Vagina (tissue), 2 donors: Measurements from ENCODE around the gene HOXC10. TPM values are rescaled to one million over a fixed set of nuclear protein-coding genes. Genes with fewer than 3 reads are reported as not detected.
A peak's percentile ranks its signal among the peaks of the same experiment; 100 is the strongest.

Experiments used
- DNase-seq, 2 donors: peaks; one replicate each; pipeline ENCODE4 v3.0.0-alpha.2; 2017; ENCODE audit errors: extremely low spot score in 2 of 2
- H3K27ac ChIP-seq: fragments of 200-600 bp; sonication (generic); one replicate; pipeline ENCODE4 v1.5.1; 2019
- H3K27me3 ChIP-seq: fragments of 200-600 bp; sonication (generic); one replicate; pipeline ENCODE4 v1.5.1; 2019
- H3K36me3 ChIP-seq, 2 donors: fragments of 200-600 bp; sonication (generic); one replicate each; pipeline ENCODE4 v1.5.1; 2017 to 2019
- H3K4me1 ChIP-seq: fragments of 200-600 bp; sonication (generic); one replicate; pipeline ENCODE4 v1.5.1; 2019
- H3K4me3 ChIP-seq, 2 donors: fragments of 200-600 bp; sonication (generic); 1 replicate in 1 of 2; 2 replicates in 1 of 2; pipeline ENCODE4 v1.5.1; 2016 to 2019
- H3K9me3 ChIP-seq: fragments of 200-600 bp; sonication (generic); one replicate; pipeline ENCODE4 v1.5.1; 2019
- CTCF ChIP-seq, 3 experiments: fragments of 450-650 bp in 2 of 3; fragments of 200-600 bp in 1 of 3; sonication (generic) in 1 of 3; IDR thresholded peaks; one replicate each; pipeline ENCODE4 v1.5.1; 2017 to 2019; ENCODE audit warnings: antibody characterized with exemption in 3 of 3, mild to moderate bottlenecking in 2 of 3, moderate library complexity in 2 of 3
- POLR2A ChIP-seq, 2 donors: fragments of 450-650 bp; IDR thresholded peaks; one replicate each; pipeline ENCODE4 v1.6.1; 2017; ENCODE audit warnings: antibody characterized with exemption in 2 of 2, mild to moderate bottlenecking in 2 of 2, moderate library complexity in 2 of 2
- POLR2AphosphoS5 ChIP-seq, 2 donors: sonication (generic); formaldehyde crosslinking; IDR thresholded peaks; one replicate each; pipeline ENCODE4 v1.9.0; 2017; ENCODE audit warnings: antibody characterized with exemption in 2 of 2, mild to moderate bottlenecking in 2 of 2, low read depth in 1 of 2; ENCODE audit not compliant: insufficient read depth in 1 of 2
- intact Hi-C: fragments of 100-400 bp; cut with DNase I; formaldehyde crosslinking; loops from one replicate; pipeline ENCODE4 v1.15.1; 2023
- total RNA-seq: library from RNA; depleted of rRNA; stranded (reverse); fragments of >200 nt; gene quantifications from one replicate; pipeline ENCODE4 v1.2.3, GENCODE V29; 2016

The HOXC10 gene
- total RNA-seq, 1 donor from 2014 or later = not detected

- Histone ChIP-seq H3K36me3 (no peaks in the 10 kb centered on the region), H3K27me3 (peaks cover 51% of the 10 kb centered on the region), H3K4me1 (peaks cover 39% of the 10 kb centered on the region), H3K9me3 (no peaks in the 10 kb centered on the region), H3K27ac (no peak overlapping the region), H3K4me3 (no peak overlapping the region)
- intact Hi-C loops = no loop called here
- no peak for DNase-seq
- TF ChIP-seq POLR2A (IDR thresholded peaks at IDR 0.05) (no peak), CTCF (IDR thresholded peaks at IDR 0.05) (no peak), POLR2AphosphoS5 (IDR thresholded peaks at IDR 0.05; ENCODE audit: insufficient read depth in 1 of 2, low read depth in 1 of 2) (no peak)
These were observed 13.9 kb downstream of the HOXC10 start for GRCh38 chr12:53998900-53999236.

GRCh38 chr12:53999559-54000115 lies 14.7 kb downstream of the HOXC10 start:
- H3K36me3 ChIP-seq = no peaks in the 10 kb centered on the region
- no peaks in the 10 kb centered on the region for H3K9me3 ChIP-seq
- H3K4me3 ChIP-seq = peak overlapping the region; percentile 25 to 31
- peaks cover 32% of the 10 kb centered on the region for H3K4me1 ChIP-seq
- H3K27ac ChIP-seq = no peak overlapping the region
- TF ChIP-seq POLR2AphosphoS5 (IDR thresholded peaks at IDR 0.05; ENCODE audit: insufficient read depth in 1 of 2, low read depth in 1 of 2) = no peak
- TF ChIP-seq POLR2A (IDR thresholded peaks at IDR 0.05) = no peak
- no peak for TF ChIP-seq CTCF (IDR thresholded peaks at IDR 0.05)
- intact Hi-C loops = no loop called here
- no peak for DNase-seq
- H3K27me3 ChIP-seq = peaks cover 43% of the 10 kb centered on the region

- Histone ChIP-seq H3K4me1 (peaks cover 24% of the 10 kb centered on the region), H3K27ac (no peak within 1 kb of the TSS), H3K9me3 (no peaks in the 10 kb centered on the region), H3K27me3 (peaks cover 37% of the 10 kb centered on the region), H3K4me3 (peak within 1 kb of the TSS; percentile 25 to 31), H3K36me3 (no peaks in the 10 kb centered on the region)
- intact Hi-C loops = no loop called here
- TF ChIP-seq POLR2A (IDR thresholded peaks at IDR 0.05) (no peak), CTCF (IDR thresholded peaks at IDR 0.05) (no peak), POLR2AphosphoS5 (IDR thresholded peaks at IDR 0.05; ENCODE audit: insufficient read depth in 1 of 2, low read depth in 1 of 2) (no peak)
- DNase-seq = no peak
These were observed 15.5 kb downstream of the HOXC10 start, which contains the start of gene HOXC9 for GRCh38 chr12:54000116-54001114. Gene HOXC9, plus strand, starts transcription at chr12:54000161. Its CDS starts 28 bp downstream, at chr12:54000189.

GRCh38 chr12:54001283-54002187 lies 16.6 kb downstream of the HOXC10 start:
- peaks cover 32% of the 10 kb centered on the region for H3K27me3 ChIP-seq
- DNase-seq = no peak
- no peaks in the 10 kb centered on the region for H3K36me3 ChIP-seq
- intact Hi-C loops = no loop called here
- no peak overlapping the region for H3K27ac ChIP-seq
- H3K4me1 ChIP-seq = peaks cover 20% of the 10 kb centered on the region
- TF ChIP-seq CTCF (IDR thresholded peaks at IDR 0.05) = no peak
- no peak for TF ChIP-seq POLR2AphosphoS5 (IDR thresholded peaks at IDR 0.05; ENCODE audit: insufficient read depth in 1 of 2, low read depth in 1 of 2)
- no peak for TF ChIP-seq POLR2A (IDR thresholded peaks at IDR 0.05)
- no peak overlapping the region for H3K4me3 ChIP-seq
- no peaks in the 10 kb centered on the region for H3K9me3 ChIP-seq
